IMR-90 (cell line): ENCODE measurements around the gene TLX1. TPM values are rescaled to one million over a fixed set of nuclear protein-coding genes. Genes with fewer than 3 reads are reported as not detected.

Experiments used
- ATAC-seq: fragments of 200-7000 bp; cut with Tn5 transposase; 2 replicates; pipeline ENCODE4 v1.9.1; 2020; ENCODE audit warnings: low read depth, mild to moderate bottlenecking, moderate library complexity
- BruUV-seq: library from RNA; stranded (reverse); fragments of 400-500 nt; replicated peaks from 2 replicates; lab custom pipeline; 2021; lab: Mats Ljungman, UMichigan
- CTCF ChIA-PET: fragments of 300-600 bp; formaldehyde crosslinking; extraction: SDS; loops from one replicate; lab custom pipeline; 2021; ENCODE audit warnings: antibody characterized with exemption; lab: Yijun Ruan, JAX
- POLR2A ChIA-PET: fragments of 300-600 bp; sonication (Branson Sonifier 250); formaldehyde crosslinking; loops from one replicate; lab custom pipeline; 2022; ENCODE audit warnings: antibody characterized with exemption; ENCODE audit not compliant: unreplicated experiment; lab: Charles Lee
- DNase-seq: peaks from one replicate; pipeline ENCODE4 v3.0.0; 2013
- H2AFZ ChIP-seq: replicated peaks from 2 replicates; pipeline ENCODE3; 2013; ENCODE audit warnings: low read length, mild to moderate bottlenecking; ENCODE audit not compliant: poor library complexity
- H2AK5ac ChIP-seq: 2 replicates; pipeline ENCODE4 v1.6.1; 2013; ENCODE audit warnings: low read depth, low read length, inconsistent platforms
- H2AK9ac ChIP-seq: replicated peaks from 2 replicates; pipeline ENCODE3; 2013; ENCODE audit warnings: mild to moderate bottlenecking, low read depth, low read length, moderate library complexity; ENCODE audit not compliant: poor library complexity
- H2BK120ac ChIP-seq: 2 replicates; pipeline ENCODE4 v1.6.1; 2013; ENCODE audit warnings: low read depth, low read length, inconsistent platforms
- H2BK15ac ChIP-seq: 3 replicates; pipeline ENCODE4 v1.6.1; 2013; ENCODE audit warnings: low read depth, low read length, inconsistent platforms
- H2BK20ac ChIP-seq: 2 replicates; pipeline ENCODE4 v1.6.1; 2013; ENCODE audit warnings: low read depth, mild to moderate bottlenecking, inconsistent platforms, low read length, moderate library complexity
- H2BK5ac ChIP-seq: 2 replicates; pipeline ENCODE4 v1.6.1; 2013; ENCODE audit warnings: mild to moderate bottlenecking, low read depth, low read length, inconsistent platforms; ENCODE audit not compliant: poor library complexity, severe bottlenecking
- H3K14ac ChIP-seq: replicated peaks from 2 replicates; pipeline ENCODE4 v1.6.1; 2013; ENCODE audit warnings: low read depth, low read length, inconsistent platforms
- H3K18ac ChIP-seq: 2 replicates; pipeline ENCODE4 v1.6.1; 2013; ENCODE audit warnings: low read depth, low read length, control low read depth
- H3K23ac ChIP-seq: 2 replicates; pipeline ENCODE4 v1.6.1; 2013; ENCODE audit warnings: low read depth, low read length, inconsistent platforms
- H3K27ac ChIP-seq: 2 replicates; pipeline ENCODE4 v1.5.1; 2013; ENCODE audit warnings: mild to moderate bottlenecking, control low read depth, low read length; ENCODE audit not compliant: insufficient read depth
- H3K27me3 ChIP-seq: 2 replicates; pipeline ENCODE4 v1.6.1; 2013; ENCODE audit warnings: low read length; ENCODE audit not compliant: control insufficient read depth, insufficient read depth
- H3K36me3 ChIP-seq: 2 replicates; pipeline ENCODE4 v1.6.1; 2013; ENCODE audit warnings: low read length, mixed read lengths; ENCODE audit not compliant: control insufficient read depth, insufficient read depth
- H3K4ac ChIP-seq: 2 replicates; pipeline ENCODE4 v1.6.1; 2013; ENCODE audit warnings: low read depth, low read length, inconsistent platforms
- H3K4me1 ChIP-seq: 2 replicates; pipeline ENCODE4 v1.6.1; 2013; ENCODE audit warnings: low read length, mixed read lengths; ENCODE audit not compliant: control insufficient read depth, insufficient read depth
- H3K4me2 ChIP-seq: 2 replicates; pipeline ENCODE4 v1.6.1; 2013; ENCODE audit warnings: low read depth, mild to moderate bottlenecking, control low read depth, low read length, moderate library complexity
- H3K4me3 ChIP-seq: 2 replicates; pipeline ENCODE4 v1.5.1; 2013; ENCODE audit warnings: low read depth, mild to moderate bottlenecking, control low read depth, low read length, moderate library complexity; ENCODE audit not compliant: insufficient read depth
- H3K56ac ChIP-seq: 2 replicates; pipeline ENCODE4 v1.6.1; 2013; ENCODE audit warnings: low read length, inconsistent platforms; ENCODE audit not compliant: insufficient read depth; ENCODE audit errors: extremely low read depth
- H3K79me1 ChIP-seq, 2 experiments: 2 replicates each; pipeline ENCODE4 v1.6.1; 2013; ENCODE audit warnings: low read length in 2 of 2, inconsistent platforms in 1 of 2, low read depth in 1 of 2
- H3K9ac ChIP-seq: 2 replicates; pipeline ENCODE4 v1.6.1; 2013; ENCODE audit warnings: low read depth, low read length, control low read depth
- H3K9me1 ChIP-seq: 2 replicates; pipeline ENCODE4 v1.6.1; 2013; ENCODE audit warnings: low read length, inconsistent platforms; ENCODE audit not compliant: insufficient read depth
- H3K9me3 ChIP-seq: 2 replicates; pipeline ENCODE4 v1.6.1; 2013; ENCODE audit warnings: low read length; ENCODE audit not compliant: control insufficient read depth, insufficient read depth
- H4K20me1 ChIP-seq: 2 replicates; pipeline ENCODE4 v1.6.1; 2013; ENCODE audit warnings: low read length, inconsistent platforms; ENCODE audit not compliant: insufficient read depth
- H4K5ac ChIP-seq: 2 replicates; pipeline ENCODE4 v1.6.1; 2013; ENCODE audit warnings: mild to moderate bottlenecking, low read depth, low read length, control low read depth
- H4K8ac ChIP-seq, 2 experiments: 2 replicates each; pipeline ENCODE4 v1.6.1; 2013; ENCODE audit warnings: low read depth in 2 of 2, low read length in 2 of 2, control low read depth in 1 of 2, inconsistent platforms in 1 of 2
- H4K91ac ChIP-seq: 2 replicates; pipeline ENCODE4 v1.6.1; 2013; ENCODE audit warnings: low read depth, low read length, inconsistent platforms; ENCODE audit not compliant: insufficient read depth
- BHLHE40 ChIP-seq: fragments of 150-350 bp; IDR thresholded peaks from 2 replicates; pipeline ENCODE4 v1.6.1; 2016; ENCODE audit warnings: mild to moderate bottlenecking, low read depth, low read length
- CEBPB ChIP-seq: IDR thresholded peaks from 2 replicates; pipeline ENCODE4 v1.6.1; 2012; ENCODE audit warnings: low read depth, low read length, improper control_type of control experiment
- FOS ChIP-seq: fragments of 150-350 bp; IDR thresholded peaks from 2 replicates; pipeline ENCODE4 v1.6.1; 2016; ENCODE audit warnings: low read depth, low read length
- MAFK ChIP-seq: IDR thresholded peaks from 2 replicates; pipeline ENCODE4 v1.6.1; 2012; ENCODE audit warnings: low read depth, low read length, improper control_type of control experiment
- MXI1 ChIP-seq: IDR thresholded peaks from 2 replicates; pipeline ENCODE4 v1.6.1; 2012; ENCODE audit warnings: low read depth, mild to moderate bottlenecking, low read length, moderate library complexity, borderline replicate concordance
- NFE2L2 ChIP-seq: fragments of 150-350 bp; IDR thresholded peaks from 2 replicates; pipeline ENCODE4 v1.6.1; 2016; ENCODE audit warnings: low read depth, mild to moderate bottlenecking, low read length
- POLR2A ChIP-seq: IDR thresholded peaks from 2 replicates; pipeline ENCODE4 v1.6.1; 2012; ENCODE audit warnings: mild to moderate bottlenecking, low read depth, low read length
- RAD21 ChIP-seq: IDR thresholded peaks from 2 replicates; pipeline ENCODE4 v1.6.1; 2012; ENCODE audit warnings: low read length, improper control_type of control experiment
- RCOR1 ChIP-seq: IDR thresholded peaks from 2 replicates; pipeline ENCODE4 v1.6.1; 2012; ENCODE audit warnings: mild to moderate bottlenecking, low read length, improper control_type of control experiment; ENCODE audit not compliant: insufficient replicate concordance
- RFX5 ChIP-seq: IDR thresholded peaks from 2 replicates; pipeline ENCODE4 v1.8.0; 2012; ENCODE audit warnings: low read depth, mild to moderate bottlenecking, low read length, moderate library complexity
- SMC3 ChIP-seq: fragments of 150-350 bp; IDR thresholded peaks from 2 replicates; pipeline ENCODE4 v1.6.1; 2016; ENCODE audit warnings: low read depth, mild to moderate bottlenecking, antibody characterized with exemption, low read length, moderate library complexity
- WGBS, 2 experiments: methylation state at CpG; one replicate each; pipeline versions ENCODE4 v1.1.5 to v1.1.7; 2013; ENCODE audit warnings: missing lambda C conversion rate in 2 of 2; ENCODE audit not compliant: insufficient read length in 1 of 2; ENCODE audit errors: extremely low coverage in 2 of 2; 5-methylcytosine and 5-hydroxymethylcytosine counted together
- dilution Hi-C: fragments of 300-500 bp; cut with HindIII; formaldehyde crosslinking; loops from one replicate; pipeline ENCODE4 v1.14.3; 2018; ENCODE audit warnings: low sequenced_read_pairs; ENCODE audit not compliant: unreplicated experiment
- in situ Hi-C: fragments of 300-500 bp; cut with MboI; formaldehyde crosslinking; loops from 3 replicates; pipeline ENCODE4 v1.14.3; 2019; ENCODE audit warnings: low sequenced_read_pairs, inconsistent platforms, mixed read lengths
- intact Hi-C: fragments of 100-400 bp; cut with micrococcal nuclease; formaldehyde crosslinking; loops from 2 replicates; pipeline ENCODE4 v1.10.0; 2022
- polyA plus RNA-seq, 3 experiments: library from polyadenylated mRNA; depleted of rRNA; stranded (reverse); fragments of >200 nt; gene quantifications; 2 replicates each; pipeline ENCODE4 v1.2.3, GENCODE V29; 2012; ENCODE audit warnings: low replicate concordance in 1 of 3
- total RNA-seq: library from RNA; depleted of rRNA; stranded (reverse); fragments of >200 nt; gene quantifications from 2 replicates; pipeline ENCODE4 v1.2.3, GENCODE V29; 2012
- TF ChIP-seq, protein P1 (sequence below): fragments of 150-350 bp; IDR thresholded peaks from 2 replicates; pipeline ENCODE4 v1.6.1; 2017; ENCODE audit warnings: mild to moderate bottlenecking, antibody characterized with exemption, low read length, low read depth
- TF ChIP-seq, protein P2 (sequence below): conservative IDR thresholded peaks from 2 replicates; pipeline ENCODE4 v1.5.1; 2012; ENCODE audit warnings: mild to moderate bottlenecking, low read depth, low read length, improper control_type of control experiment

Gene TLX1
- total and polyA plus RNA-seq, 2 of the 4 experiments (the other 2 are of a cell fraction), result not detected

DNA sequence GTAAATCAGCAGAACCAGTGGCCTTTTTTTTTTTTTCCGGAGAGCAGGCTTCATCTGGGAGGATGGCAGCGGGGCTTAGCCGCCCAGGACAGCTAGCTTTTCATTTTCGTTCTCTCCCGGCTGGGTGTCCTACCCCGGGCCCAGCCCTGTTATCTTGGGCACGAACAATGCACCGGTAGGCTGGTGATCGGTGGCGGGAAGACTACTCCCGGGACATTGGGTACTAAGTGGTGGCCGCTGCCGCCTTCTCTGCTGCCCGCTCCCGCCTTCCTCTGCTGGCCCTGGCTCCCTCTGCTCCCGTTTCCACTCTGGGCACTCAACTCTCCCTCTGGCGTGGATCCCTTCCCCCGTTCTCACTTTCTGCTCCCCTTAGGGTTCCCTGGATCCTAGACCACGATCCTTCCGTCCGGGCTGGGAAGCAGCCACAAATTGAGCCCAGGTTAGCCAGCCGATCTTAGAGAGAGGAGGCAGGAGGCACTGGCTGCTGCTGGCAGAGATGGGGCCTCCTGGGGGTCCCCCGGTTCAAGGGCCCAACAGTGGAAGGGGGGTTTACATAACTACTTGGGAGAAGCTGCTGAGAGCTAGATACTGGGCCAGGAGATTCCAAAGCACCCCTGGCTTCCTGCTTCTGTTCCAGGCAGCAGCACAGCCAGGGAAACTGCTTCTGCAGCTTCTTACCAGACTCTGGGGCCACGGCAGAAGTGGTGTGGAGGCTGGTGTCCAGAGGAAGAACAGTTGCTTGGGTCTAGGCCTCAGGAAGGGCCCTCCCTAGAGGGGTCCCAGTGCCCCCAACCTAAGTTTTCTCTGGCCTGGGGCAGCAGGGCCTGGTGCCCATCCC lies 1.8 kb downstream of the TLX1 start (continued):
- no peak for TF ChIP-seq RAD21

DNA sequence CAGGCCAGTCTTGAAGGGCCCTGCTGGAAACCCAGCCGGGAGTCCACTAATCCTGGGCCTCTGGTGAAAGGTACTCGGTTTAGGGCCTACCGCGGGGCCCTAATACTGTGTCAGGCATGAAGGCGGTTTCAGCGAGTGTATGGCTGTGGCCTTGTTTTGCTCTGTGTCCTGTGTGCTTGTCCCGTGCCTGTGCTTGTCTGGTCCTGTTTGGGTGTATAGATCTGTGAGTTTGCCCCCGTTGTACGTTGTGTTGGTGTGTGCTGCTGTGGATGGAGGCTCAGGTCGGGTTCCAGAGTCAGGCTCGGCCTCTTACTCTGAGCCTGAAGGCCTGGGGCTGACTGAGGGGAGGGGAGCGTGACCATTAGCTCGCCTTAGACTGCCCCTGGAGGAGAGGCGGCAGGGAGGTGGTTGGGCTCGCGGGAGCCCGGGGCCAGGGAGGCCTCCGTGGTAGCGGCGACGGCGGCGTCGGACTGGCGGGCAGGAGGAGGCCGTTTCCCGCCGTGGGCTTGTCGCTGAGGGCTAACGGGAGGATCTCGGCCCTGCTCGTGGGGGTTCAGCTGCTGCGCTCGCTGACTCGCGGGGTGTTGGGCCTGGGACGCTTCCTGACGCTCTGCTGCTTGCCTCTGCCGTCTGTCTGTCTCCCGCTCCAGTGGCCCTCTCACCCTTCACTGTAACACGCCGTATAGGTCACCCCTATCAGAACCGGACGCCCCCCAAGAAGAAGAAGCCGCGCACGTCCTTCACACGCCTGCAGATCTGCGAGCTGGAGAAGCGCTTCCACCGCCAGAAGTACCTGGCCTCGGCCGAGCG lies 2.6 kb downstream of the TLX1 start:
- Histone ChIP-seq H2BK15ac (no peak overlapping the region), H3K27ac (no peak overlapping the region), H4K5ac (no peak overlapping the region), H3K4me3 (no peak overlapping the region), H3K79me1 (no peaks in the 10 kb centered on the region), H4K20me1 (peaks cover 14% of the 10 kb centered on the region), H3K4me1 (no peaks in the 10 kb centered on the region), H3K27me3 (peaks cover 97% of the 10 kb centered on the region), H2BK5ac (no peak overlapping the region), H2AFZ (no peak overlapping the region), H3K4me2 (no peak overlapping the region), H4K91ac (no peak overlapping the region), H3K9me3 (peaks cover 3% of the 10 kb centered on the region), H3K9me1 (peaks cover 2% of the 10 kb centered on the region; the same call in 1 of the 2 replicates), H3K18ac (no peak overlapping the region), H3K23ac (no peak overlapping the region), H4K8ac (no peak overlapping the region), H3K36me3 (no peaks in the 10 kb centered on the region), H3K9ac (no peak overlapping the region), H3K56ac (no peak overlapping the region), H3K4ac (no peak overlapping the region), H2AK9ac (no peak overlapping the region), H2BK120ac (no peak overlapping the region), H2AK5ac (no peak overlapping the region), H2BK20ac (no peak overlapping the region), H3K14ac (no peak overlapping the region)
- dilution Hi-C loops (no loop called here), intact Hi-C loops (no loop called here), in situ Hi-C loops (no loop called here)
- ChIA-PET POLR2A (no interaction called here), CTCF (interaction anchor here (0.7 to 1.0 kb wide), 2 partner anchors 33 to 38 kb away, joined by 3 read pairs; no protein-coding TSS in a partner anchor)
- 13% methylated on average over 38 of the region's 54 CpGs; no CpG with 5 or more reads in 1 of the 2 experiments for WGBS, 2 experiments
- no peak for ATAC-seq
- no TSS peak for BruUV-seq
- DNase-seq, result no peak
- TF ChIP-seq FOS (no peak), SMC3 (no peak), CEBPB (no peak), RFX5 (no peak), MAFK (no peak), RAD21 (no peak), POLR2A (no peak), RCOR1 (no peak), NFE2L2 (no peak), BHLHE40 (no peak), MXI1 (no peak)
- TF ChIP-seq, protein P1, sequence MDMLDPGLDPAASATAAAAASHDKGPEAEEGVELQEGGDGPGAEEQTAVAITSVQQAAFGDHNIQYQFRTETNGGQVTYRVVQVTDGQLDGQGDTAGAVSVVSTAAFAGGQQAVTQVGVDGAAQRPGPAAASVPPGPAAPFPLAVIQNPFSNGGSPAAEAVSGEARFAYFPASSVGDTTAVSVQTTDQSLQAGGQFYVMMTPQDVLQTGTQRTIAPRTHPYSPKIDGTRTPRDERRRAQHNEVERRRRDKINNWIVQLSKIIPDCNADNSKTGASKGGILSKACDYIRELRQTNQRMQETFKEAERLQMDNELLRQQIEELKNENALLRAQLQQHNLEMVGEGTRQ, result no peak
- TF ChIP-seq, protein P2, sequence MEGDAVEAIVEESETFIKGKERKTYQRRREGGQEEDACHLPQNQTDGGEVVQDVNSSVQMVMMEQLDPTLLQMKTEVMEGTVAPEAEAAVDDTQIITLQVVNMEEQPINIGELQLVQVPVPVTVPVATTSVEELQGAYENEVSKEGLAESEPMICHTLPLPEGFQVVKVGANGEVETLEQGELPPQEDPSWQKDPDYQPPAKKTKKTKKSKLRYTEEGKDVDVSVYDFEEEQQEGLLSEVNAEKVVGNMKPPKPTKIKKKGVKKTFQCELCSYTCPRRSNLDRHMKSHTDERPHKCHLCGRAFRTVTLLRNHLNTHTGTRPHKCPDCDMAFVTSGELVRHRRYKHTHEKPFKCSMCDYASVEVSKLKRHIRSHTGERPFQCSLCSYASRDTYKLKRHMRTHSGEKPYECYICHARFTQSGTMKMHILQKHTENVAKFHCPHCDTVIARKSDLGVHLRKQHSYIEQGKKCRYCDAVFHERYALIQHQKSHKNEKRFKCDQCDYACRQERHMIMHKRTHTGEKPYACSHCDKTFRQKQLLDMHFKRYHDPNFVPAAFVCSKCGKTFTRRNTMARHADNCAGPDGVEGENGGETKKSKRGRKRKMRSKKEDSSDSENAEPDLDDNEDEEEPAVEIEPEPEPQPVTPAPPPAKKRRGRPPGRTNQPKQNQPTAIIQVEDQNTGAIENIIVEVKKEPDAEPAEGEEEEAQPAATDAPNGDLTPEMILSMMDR, result no peak
